HCT116 (cell line): ENCODE data around the gene JDP2.

Experiments used
- CEBPB ChIP-seq: IDR thresholded peaks from 2 replicates; pipeline ENCODE4 v1.6.1; 2012; ENCODE audit warnings: low read depth
- EZH2 ChIP-seq: fragments of 200-600 bp; sonication (generic); IDR thresholded peaks from 2 replicates; pipeline ENCODE4 v1.6.1; 2017; ENCODE audit warnings: antibody characterized with exemption, mixed run types
- POLR2AphosphoS5 ChIP-seq: IDR thresholded peaks from 2 replicates; pipeline ENCODE4 v1.6.1; 2011; ENCODE audit warnings: mild to moderate bottlenecking, low read depth, low read length, moderate library complexity

DNA sequence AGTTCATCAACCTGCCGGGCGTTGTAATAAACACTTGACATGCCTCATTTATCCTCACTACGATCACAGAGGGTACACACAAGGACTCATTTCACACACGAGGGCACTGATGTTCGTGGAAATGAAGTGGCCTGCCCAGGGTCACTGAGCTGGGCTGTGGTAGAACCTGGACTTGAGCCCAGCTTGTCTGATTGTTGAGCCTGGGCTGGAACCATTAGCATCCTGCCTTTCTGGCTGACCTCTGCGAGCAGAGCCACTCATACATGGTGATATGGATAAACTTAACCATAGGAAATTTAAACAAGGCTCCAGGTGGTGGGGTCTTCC, 16.6 kb upstream of the JDP2 start:
- TF ChIP-seq POLR2AphosphoS5, result no peak
- TF ChIP-seq CEBPB, result no peak
- TF ChIP-seq EZH2, result no peak
